Heart left ventricle (tissue), 13 donors: ENCODE measurements around the gene SSBP3.

ENCODE experiments used
- POLR2A ChIP-seq, 2 donors: fragments of 450-650 bp; IDR thresholded peaks; one replicate each; pipeline ENCODE4 v1.6.1; 2017; ENCODE audit warnings: antibody characterized with exemption in 2 of 2, mild to moderate bottlenecking in 2 of 2, moderate library complexity in 2 of 2
- TF ChIP-seq, protein P1 (sequence below), 12 donors: fragments of 200-600 bp; sonication (generic) in 4 of 12; IDR thresholded peaks; one replicate each; pipeline versions ENCODE4 v1.5.0 to v1.8.0; 2018 to 2022; ENCODE audit warnings: antibody characterized with exemption in 12 of 12, mild to moderate bottlenecking in 5 of 12
- donor health status: ischemic (EF 13 %, LVEDD 7.1; RV severe dilation, severe dysfunction).
- donor health status: DM: no; HTN: yes; CAD: no.
- donor health status: DM: no; HTN: no; CAD: no.
- donor health status: ischemic (EF 25% LVEDD 6.9; RV normal size, moderate dysfunction).
- donor health status: ischemic (EF 25% LVEDD 5.7; RV mildly dilated, moderate dysfunction).
- donor health status: ischemic (EF 35%, LVEDD 5.7; RV mildly dilated, moderate dysfunction).
- donor health status: nonischemic (EF 11% LVEDD 7.7; RV severe dilation, severe dysfunction).
- donor health status: DM: yes; HTN: yes; CAD: no.
- donor health status: PGD.
- donor health status: ischemic (EF 29% LVEDD 5.4; RV normal size, mild dysfunction).
- donor health status: nonischemic (EF 23%, LVEDD 6.1; RV moderate dilation, normal function).

DNA sequence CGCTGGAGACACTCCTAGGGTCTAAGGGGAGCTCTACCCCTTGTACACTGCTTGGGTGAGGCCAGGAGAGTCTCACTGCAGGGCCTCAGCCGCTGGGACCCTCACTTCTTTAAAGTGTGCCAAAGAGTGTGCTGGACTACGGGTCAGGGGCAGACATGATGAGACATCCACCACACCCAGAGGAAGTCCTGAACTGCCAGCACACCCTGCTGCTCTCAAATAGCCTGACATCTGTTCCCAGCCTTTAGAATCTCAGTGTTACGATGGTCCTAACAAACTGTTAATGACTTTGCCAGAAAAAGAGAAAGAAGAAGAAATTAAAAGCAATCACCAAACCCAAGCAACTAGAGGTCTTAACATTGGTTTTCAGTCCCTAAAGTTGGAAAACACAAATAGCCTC, 157.2 kb downstream of the SSBP3 start:
- TF ChIP-seq, protein P1, sequence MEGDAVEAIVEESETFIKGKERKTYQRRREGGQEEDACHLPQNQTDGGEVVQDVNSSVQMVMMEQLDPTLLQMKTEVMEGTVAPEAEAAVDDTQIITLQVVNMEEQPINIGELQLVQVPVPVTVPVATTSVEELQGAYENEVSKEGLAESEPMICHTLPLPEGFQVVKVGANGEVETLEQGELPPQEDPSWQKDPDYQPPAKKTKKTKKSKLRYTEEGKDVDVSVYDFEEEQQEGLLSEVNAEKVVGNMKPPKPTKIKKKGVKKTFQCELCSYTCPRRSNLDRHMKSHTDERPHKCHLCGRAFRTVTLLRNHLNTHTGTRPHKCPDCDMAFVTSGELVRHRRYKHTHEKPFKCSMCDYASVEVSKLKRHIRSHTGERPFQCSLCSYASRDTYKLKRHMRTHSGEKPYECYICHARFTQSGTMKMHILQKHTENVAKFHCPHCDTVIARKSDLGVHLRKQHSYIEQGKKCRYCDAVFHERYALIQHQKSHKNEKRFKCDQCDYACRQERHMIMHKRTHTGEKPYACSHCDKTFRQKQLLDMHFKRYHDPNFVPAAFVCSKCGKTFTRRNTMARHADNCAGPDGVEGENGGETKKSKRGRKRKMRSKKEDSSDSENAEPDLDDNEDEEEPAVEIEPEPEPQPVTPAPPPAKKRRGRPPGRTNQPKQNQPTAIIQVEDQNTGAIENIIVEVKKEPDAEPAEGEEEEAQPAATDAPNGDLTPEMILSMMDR (IDR thresholded peaks at IDR 0.05), result no peak
- no peak for TF ChIP-seq POLR2A (IDR thresholded peaks at IDR 0.05)
